Loucy (cell line): Measurements from ENCODE around the gene TMEM51.

ENCODE experiments used
- CTCF ChIP-seq: fragments of 200-600 bp; sonication (generic); conservative IDR thresholded peaks from 2 replicates; pipeline ENCODE4 v1.5.1; 2014; ENCODE audit warnings: mild to moderate bottlenecking, antibody characterized with exemption, low read length
- EZH2phosphoT487 ChIP-seq: fragments of 200-600 bp; IDR thresholded peaks from 2 replicates; pipeline ENCODE4 v1.6.1; 2018; ENCODE audit warnings: antibody characterized with exemption, mild to moderate bottlenecking, moderate library complexity, borderline replicate concordance

- TF ChIP-seq EZH2phosphoT487 (no peak), CTCF (no peak)
These were observed 109.2 kb downstream of the TMEM51 start for GRCh38 chr1:15262706-15263105.
